ENCODE results near the gene ABHD13. TPM values are rescaled to one million over a fixed set of nuclear protein-coding genes. Genes with fewer than 3 reads are reported as not detected.

ABHD13 gene
- total RNA-seq, 1 experiment from 2014 or later = 4.1 TPM

DNA sequence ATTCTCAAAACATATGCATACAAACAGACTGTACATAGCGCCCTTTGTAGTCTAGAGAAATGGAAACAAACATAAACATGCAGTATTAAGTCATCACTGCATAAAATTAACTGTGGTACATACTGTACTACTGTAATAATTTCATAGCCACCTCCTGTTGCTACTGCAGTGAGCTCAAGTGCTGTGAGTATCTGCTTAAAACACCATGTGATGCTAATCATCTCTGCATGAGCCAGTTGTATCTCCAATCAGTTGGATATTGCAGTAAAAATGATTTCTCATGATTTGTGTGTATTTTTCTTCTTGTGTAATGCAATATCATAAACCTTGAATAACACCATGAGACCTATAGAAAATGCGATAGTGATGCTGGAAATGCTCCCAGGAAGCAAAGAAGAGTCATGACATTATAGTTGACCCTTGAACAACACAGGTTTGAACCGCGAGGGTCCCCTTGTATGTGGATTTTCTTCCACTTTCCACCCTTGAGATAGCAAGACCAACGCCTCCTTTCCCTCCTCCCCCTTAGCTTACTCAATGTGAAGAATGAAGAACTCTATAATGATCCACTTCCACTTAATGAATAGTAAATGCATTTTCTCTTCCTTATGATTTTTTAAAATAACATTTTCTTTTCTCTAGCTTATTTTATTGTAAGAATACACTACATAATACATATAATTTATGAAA is 55.4 kb downstream of the ABHD13 start:
- no peak overlapping the region for H3K4me3 ChIP-seq (replicated peaks in 1 of 2; ENCODE audit: low read depth in 1 of 2, low read length in 2 of 2)
- ChIA-PET RAD21 (ENCODE audit: low non-redundant PET in 1 of 2, low total read pairs in 2 of 2, uncharacterized antibody in 2 of 2, unreplicated experiment in 2 of 2) (no interaction called here), CTCF (no interaction called here), POLR2A (no interaction called here)
- no TSS peak for BruUV-seq (replicated peaks)
- no peaks in the 10 kb centered on the region for H3K9me3 ChIP-seq (ENCODE audit: control insufficient read depth in 1 of 2, insufficient read depth in 1 of 2, low read depth in 1 of 2, low read length in 2 of 2)
- no peaks in the 10 kb centered on the region for H3K4me1 ChIP-seq (ENCODE audit: control insufficient read depth in 1 of 2, insufficient read depth in 2 of 2, low read length in 2 of 2)
- H4K20me1 ChIP-seq (ENCODE audit: insufficient read depth) = no peaks in the 10 kb centered on the region
- DNase-seq (ENCODE audit: low read depth, low spot score) (no peak), ATAC-seq (no peak)
- H3K4me2 ChIP-seq (ENCODE audit: low read length) = no peak overlapping the region
- intact Hi-C loops (cut with micrococcal nuclease) = no loop called here
- H3K9ac ChIP-seq (ENCODE audit: low read length) = no peak overlapping the region
- no peak overlapping the region for H3K27ac ChIP-seq (ENCODE audit: low read depth, low read length)
- no peak overlapping the region for H2AFZ ChIP-seq (ENCODE audit: low read depth, low read length, poor library complexity, severe bottlenecking)
- no peaks in the 10 kb centered on the region for H3K36me3 ChIP-seq (ENCODE audit: control insufficient read depth in 1 of 2, insufficient read depth in 2 of 2, low read length in 2 of 2)
- H3K9me2 ChIP-seq (ENCODE audit: insufficient read depth) = no peaks in the 10 kb centered on the region
- no peak for TF ChIP-seq SRF (IDR thresholded peaks at IDR 0.05; ENCODE audit: low read depth)
- no peak for TF ChIP-seq MAX (IDR thresholded peaks at IDR 0.05)
- no peak for TF ChIP-seq ELF1 (IDR thresholded peaks at IDR 0.05; ENCODE audit: borderline replicate concordance, low read depth)
- TF ChIP-seq ZFX (IDR thresholded peaks at IDR 0.05) = no peak
- no peak for TF ChIP-seq TCF7L2 (IDR thresholded peaks at IDR 0.05; ENCODE audit: borderline replicate concordance, extremely low read depth, insufficient read depth, insufficient read length)
- TF ChIP-seq, protein P1, sequence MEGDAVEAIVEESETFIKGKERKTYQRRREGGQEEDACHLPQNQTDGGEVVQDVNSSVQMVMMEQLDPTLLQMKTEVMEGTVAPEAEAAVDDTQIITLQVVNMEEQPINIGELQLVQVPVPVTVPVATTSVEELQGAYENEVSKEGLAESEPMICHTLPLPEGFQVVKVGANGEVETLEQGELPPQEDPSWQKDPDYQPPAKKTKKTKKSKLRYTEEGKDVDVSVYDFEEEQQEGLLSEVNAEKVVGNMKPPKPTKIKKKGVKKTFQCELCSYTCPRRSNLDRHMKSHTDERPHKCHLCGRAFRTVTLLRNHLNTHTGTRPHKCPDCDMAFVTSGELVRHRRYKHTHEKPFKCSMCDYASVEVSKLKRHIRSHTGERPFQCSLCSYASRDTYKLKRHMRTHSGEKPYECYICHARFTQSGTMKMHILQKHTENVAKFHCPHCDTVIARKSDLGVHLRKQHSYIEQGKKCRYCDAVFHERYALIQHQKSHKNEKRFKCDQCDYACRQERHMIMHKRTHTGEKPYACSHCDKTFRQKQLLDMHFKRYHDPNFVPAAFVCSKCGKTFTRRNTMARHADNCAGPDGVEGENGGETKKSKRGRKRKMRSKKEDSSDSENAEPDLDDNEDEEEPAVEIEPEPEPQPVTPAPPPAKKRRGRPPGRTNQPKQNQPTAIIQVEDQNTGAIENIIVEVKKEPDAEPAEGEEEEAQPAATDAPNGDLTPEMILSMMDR (IDR thresholded peaks at IDR 0.05 in 2 of 3, conservative IDR thresholded peaks at IDR 0.05 in 1 of 3; ENCODE audit: borderline replicate concordance in 1 of 3, insufficient read depth in 1 of 3, low read depth in 2 of 3, low read length in 2 of 3) = no peak
- no peak for TF ChIP-seq YY1 (IDR thresholded peaks at IDR 0.05; ENCODE audit: extremely low read depth, insufficient replicate concordance, low read depth, low read length)
- TF ChIP-seq ZNF274 (IDR thresholded peaks at IDR 0.05; ENCODE audit: low read depth, low read length) = no peak
- TF ChIP-seq JUND (IDR thresholded peaks at IDR 0.05) = no peak
- no peak for TF ChIP-seq FOSL1 (IDR thresholded peaks at IDR 0.05; ENCODE audit: low read depth)
- TF ChIP-seq CBX3 (IDR thresholded peaks at IDR 0.05; ENCODE audit: low read depth) = no peak
- no peaks in the 10 kb centered on the region for H3K79me2 ChIP-seq (ENCODE audit: insufficient read depth, low read length)
- no peaks in the 10 kb centered on the region for H3K27me3 ChIP-seq (ENCODE audit: insufficient read depth, low read length)

Measured in HCT116 (cell line).